HG03175 (cell line): Measurements from ENCODE around the gene YY2.
A peak's percentile ranks its signal among the peaks of the same experiment; 100 is the strongest.
"Not testable (repeated sequence)": the region's sequence is repeated elsewhere in the genome, so short reads cannot be mapped to it uniquely, and the experiment has no call there.

Experiments
- ATAC-seq: cut with Tn5 transposase; IDR thresholded peaks from one replicate; pipeline ENCODE4 v1.9.1; 2021; ENCODE audit warnings: mild to moderate bottlenecking, moderate library complexity; ENCODE audit not compliant: unreplicated experiment

YY2 gene

DNA sequence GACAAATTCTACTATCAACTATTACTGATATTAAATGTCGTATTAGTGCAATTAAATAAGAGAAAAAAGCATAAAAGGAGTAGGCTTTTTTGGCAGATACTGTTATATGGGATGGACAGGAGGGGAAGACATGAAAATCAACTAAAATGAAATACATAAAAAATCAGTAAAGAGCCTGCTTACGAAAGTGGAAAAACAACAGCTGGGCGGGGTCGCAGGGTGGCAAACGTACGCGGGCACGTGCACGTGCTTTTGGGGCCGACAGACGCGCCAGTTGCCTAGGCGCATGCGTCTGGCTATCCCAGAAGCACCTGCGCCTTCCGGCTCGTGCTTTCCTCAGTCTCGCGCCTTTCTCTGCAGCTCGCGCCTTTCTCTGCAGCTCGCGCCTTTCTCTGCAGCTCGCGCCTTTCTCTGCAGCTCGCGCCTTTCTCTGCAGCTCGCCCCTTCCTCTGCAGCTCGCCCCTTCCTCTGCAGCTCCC, at the start of gene YY2:
Gene YY2, plus strand, starts transcription at position 51 of the 479 bp plus-strand sequence. CDS start 498 bp downstream, outside the sequence.
- no peak for ATAC-seq

DNA sequence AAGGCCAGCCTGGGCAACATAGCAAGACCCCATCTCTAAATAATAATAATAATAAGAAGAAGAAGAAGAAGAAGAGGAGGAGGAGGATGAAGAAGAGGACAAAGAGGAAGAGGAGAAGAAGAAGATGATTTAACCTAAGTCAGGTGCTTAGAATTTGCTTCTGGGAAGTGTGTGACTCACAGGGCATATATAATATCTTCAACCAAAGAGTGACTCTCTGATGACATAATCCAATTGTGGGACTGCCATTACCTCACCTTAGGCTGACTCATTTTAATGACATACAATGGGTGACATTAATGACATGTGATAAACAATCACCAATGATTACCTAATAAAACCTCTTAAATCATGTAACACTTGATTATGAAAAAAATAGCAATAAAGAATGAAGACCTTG, 49.1 kb upstream of the YY2 start:
- ATAC-seq, result no peak

DNA sequence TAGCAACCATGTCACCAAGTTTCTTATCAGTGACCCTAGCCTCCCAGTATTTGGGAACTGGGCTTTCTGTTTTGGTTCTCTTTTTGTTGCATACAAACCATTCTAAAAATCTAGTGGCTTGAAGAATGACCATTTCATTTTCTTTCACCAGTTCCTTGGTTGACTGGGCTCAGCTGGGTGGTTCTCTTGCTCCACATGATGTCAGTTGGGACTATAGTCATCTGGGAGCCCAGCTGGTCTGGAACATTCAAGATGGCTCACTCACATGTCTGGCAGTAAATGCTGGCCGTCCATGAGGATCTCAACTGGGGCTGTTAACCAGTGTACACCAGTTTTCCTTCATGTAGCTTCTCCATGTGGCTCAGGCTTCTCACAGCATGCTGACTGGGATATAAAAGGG, 44.0 kb upstream of the YY2 start:
- no peak for ATAC-seq

DNA sequence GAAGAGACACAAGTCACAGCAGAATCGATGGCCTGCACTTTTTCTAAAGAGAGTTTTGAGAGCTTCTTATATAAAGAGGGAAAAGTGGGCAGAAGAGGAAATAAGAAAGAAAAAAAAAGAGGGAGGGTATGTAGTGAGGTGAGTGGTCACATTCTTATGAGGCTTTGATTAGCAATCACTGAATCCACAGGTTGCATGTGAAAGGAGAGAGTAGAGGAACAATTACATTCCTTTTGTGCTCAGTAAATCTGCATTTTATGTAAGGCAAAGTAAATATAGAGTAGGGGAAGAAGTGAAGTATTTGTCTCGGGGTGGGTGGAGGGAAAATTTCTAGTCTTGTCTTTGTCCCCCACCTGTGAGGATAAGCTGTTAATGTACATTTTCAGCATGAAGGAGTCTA, 43.2 kb upstream of the YY2 start:
- no peak for ATAC-seq

DNA sequence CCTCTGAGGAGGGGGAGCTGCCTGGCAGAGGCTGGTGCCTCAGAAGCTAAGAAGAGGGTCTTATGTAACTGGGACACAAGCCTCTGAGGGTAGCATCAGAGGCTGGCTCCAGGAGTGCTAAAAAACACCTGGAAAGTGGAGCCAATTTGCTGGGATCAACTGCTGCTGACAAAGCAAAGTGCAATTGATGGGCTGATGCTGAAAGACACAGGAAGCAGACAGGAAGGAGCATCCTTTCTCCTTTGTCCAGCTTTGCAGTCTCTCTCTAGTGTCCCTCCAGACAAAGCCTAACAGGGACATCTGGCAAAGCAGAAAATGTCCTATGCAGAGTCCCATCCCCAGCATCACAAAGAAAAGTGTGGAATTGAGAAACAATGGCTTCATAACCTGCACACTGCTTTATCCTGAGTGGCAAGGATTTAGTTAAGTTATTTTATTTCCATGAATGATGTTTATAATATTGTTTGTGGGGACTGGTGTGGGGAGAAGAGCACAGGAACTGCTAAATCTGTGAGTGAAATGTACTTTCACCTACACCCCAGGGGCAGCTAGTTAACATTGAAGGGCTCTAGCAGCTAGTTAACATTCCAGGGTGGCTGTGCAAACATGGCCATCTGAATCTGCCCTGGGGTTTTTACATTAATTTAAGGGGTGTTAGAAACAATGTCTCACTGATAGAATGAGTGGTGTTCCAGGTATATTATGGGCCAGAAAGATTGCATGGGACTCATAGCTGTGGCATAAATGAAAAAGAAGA, 42.0 kb upstream of the YY2 start:
- ATAC-seq, result no peak

DNA sequence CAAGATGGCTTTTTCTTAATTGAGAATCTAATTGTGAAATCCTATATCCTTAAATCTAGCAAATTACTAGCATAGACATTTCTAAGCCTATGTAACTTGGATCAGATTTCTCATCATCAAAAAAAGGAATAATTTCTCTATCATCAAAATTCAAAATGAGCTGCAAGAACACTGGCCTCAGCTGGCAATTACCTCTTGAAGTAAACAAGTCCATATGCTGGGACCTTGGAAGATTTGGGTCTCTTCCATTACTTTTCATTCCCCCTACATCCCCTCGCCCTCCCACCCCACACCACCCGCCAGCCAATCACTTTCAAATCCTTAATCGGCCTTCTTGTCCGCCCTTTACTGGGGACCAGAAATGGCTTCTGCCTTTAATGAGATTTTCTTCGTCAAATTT, 39.7 kb upstream of the YY2 start:
- no peak for ATAC-seq

DNA sequence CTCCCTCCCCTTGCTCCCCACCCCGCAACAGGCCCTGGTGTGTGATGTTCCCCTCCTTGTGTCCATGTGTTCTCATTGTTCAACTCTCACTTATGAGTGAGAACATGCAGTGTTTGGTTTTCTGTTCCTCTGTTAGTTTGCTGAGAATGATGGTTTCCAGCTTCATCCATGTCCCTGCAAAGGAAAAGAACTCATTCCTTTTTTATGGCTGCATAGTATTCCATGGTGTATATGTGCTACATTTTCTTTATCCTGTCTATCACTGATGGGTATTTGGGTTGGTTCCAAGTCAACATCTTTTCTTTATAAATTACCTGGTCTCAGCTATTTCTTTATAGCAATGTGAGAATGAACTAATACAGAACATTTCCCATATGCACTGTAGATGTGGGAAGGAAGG, 35.6 kb upstream of the YY2 start:
- not testable (repeated sequence) for ATAC-seq

DNA sequence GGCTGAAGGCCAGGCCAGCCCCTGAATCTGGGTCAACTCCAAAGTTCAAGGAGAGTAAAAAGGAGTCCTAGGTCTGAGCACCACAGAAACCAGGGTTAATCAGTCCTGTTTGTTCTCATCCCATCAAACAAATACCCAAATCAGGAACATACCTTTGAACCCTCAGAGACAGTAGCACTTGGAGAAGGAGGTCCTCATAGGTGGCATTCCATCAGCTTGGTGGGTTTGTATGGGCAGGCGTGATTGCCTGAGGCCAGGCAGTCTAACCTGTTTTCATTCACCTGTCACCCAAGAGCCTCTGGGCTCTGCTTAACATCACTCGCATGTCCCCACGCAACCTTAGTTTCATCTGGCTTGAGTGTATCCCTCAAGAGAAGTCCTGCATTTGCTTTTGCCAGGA, 33.9 kb upstream of the YY2 start:
- no peak for ATAC-seq

DNA sequence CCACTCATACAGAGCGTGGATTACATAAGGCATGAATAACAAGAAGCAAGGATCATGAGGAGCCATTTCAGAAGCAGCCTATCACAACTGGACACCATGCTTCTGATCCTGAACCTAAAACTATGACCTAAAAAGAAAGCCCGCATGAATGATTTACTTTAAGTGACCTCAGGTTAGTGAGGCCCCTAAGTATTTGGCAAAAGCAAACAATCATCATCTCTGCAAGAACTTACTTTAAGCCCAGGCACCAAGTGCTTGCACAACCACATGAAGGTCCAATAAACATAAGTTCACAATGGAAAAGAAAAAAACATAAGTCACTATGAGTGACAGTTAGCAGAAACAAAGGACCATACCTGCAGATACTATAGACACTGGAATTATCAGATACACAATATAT, 24.3 kb upstream of the YY2 start:
- no peak for ATAC-seq

DNA sequence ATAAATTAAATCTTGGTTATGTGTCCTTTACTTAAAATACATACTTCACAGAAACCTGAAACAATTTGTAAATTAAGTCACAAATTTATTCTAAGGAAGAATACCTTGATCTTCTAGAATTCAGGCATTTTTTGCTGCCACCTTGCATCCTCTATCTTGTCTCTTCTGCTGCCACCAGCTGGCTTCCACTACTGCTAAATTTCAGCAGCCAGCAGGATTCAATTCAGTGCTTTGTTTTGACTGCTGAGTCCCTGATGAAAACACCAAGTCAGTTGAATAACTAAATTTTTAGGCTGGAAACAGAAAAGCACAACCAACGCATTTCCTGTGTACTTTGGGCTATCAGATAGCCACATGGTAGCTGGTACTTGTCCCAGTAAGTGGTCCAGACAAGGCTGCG, 18.7 kb upstream of the YY2 start:
- ATAC-seq, result no peak

DNA sequence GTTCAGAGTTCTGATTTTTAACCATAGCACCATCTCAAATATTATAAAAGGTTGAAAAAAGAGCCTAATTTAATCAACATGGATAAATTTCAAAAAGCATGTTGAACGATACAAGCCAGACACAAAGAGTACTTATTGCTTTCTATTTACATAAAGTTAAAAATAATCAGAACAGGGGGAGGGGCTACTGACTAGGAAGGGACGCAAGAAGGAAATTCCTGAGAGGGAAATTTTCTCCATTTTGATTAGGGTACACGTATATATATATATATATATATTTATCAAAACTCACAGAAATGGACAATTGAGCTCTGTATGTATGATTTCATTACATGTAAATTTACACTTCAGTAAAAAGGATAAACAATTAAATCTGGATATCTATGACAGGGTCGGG, 16.9 kb upstream of the YY2 start:
- ATAC-seq, result peak; percentile 17

DNA sequence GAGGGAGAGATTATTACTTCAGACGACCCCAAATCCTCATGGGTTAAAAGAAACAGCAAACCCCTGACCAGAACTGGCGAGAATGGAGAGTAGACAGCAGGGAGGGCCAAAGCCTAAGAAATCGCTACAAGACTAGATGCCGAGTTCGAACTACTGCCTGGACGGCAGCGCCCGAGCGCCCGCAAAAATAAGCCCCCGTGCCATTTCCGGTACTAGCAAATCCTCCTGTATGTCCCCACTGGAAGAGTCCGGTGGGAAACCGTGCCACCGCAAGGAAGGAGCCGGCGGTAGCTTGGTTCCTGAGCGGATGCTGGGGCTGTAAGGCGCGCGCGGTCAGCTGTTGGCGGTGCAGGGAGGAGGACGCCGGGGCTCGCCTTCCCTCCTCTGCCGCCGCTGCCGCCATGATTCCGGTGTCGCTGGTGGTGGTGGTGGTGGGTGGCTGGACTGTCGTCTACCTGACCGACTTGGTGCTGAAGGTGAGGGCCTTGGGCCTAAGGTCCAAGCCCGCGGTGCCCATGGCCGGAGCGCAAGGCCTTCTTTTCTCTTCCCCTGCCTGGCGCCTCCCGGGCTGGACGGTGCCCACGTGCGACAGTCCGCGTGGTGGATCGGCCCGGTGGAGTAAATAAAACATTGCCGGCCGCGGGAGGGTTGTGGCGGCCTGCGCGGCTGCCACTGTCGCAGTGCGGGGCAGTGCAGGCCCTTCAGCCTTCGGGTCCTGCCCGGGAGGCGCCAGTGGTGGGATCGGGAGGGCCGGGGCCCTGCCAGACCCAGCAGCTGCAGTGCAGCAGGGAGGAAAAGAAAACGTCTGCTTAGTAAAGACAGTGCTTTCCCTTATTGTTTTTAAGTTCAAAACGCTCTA, 16.2 kb upstream of the YY2 start, which contains the start of gene MBTPS2:
Gene MBTPS2, plus strand, starts transcription at position 284 of the 859 bp plus-strand sequence. Its CDS starts 118 bp downstream, at position 402.
- peak; percentile 89 for ATAC-seq

DNA sequence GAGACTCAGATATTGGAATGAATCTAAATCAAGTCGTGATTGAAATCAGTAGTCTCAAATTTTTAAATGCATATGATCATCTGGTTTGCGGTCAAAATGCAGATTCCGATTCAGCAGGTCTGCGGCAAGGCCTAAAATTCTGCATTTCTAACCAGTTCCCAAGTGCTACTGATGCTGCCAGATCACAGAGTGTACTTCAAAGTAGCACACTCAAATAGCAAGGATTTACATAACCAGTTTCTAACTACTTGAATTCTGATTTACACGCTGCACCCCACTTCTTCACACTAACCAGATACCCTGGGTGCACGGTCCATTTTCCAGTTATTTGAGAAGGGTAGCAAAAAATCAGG, 15.6 kb upstream of the YY2 start:
- peak; percentile 17 for ATAC-seq

DNA sequence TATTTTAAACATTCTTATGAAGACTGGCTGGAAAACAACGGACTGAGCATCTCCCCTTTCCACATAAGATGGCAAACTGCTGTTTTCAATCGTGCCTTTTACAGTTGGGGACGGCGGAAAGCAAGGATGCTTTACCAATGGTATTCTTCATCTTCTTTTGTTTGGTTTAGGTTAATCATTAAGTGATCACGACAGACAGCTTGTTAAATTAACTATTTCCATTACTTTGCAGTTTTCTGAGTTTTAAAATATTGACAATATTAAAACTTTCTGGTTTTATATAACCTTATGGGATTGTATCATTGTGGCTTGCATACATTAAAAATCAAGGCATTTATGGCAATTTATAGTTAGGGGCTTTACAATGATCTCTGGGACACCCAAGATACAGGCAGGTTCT, 12.6 kb upstream of the YY2 start:
- no peak for ATAC-seq

DNA sequence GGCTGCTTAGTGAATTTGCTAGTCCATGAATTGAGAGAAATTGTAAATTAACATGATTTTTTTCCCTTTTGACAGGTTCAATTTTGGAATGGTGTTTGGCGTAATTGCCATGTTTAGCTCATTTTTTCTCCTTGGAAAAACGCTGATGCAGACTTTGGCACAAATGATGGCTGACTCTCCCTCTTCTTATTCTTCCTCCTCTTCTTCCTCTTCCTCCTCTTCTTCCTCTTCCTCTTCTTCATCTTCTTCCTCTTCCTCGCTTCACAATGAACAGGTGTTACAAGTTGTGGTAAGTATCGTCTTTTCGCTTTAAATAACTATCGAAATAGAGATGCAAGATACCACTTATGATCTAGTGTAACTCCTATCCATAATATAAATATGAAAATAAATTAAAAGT, 10.7 kb upstream of the YY2 start:
- no peak for ATAC-seq

DNA sequence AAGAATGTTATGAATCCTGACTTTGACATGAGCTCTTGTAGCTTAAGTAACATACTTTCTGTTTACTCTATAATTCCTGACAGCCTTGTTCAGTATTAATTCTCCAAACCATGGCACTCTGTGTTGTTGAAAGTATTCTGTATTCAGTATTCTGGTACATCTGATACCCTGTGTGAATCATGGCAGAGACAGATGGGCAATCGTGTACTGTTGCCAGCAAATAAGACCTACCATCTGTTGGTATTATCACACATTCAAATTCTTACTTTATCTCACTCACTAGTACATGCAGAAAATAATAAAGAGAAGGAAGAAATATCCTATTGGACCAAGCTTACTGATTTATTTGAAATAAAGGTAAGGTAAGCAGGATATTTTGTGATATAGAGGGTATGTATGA, 8.4 kb upstream of the YY2 start:
- ATAC-seq, result no peak

DNA sequence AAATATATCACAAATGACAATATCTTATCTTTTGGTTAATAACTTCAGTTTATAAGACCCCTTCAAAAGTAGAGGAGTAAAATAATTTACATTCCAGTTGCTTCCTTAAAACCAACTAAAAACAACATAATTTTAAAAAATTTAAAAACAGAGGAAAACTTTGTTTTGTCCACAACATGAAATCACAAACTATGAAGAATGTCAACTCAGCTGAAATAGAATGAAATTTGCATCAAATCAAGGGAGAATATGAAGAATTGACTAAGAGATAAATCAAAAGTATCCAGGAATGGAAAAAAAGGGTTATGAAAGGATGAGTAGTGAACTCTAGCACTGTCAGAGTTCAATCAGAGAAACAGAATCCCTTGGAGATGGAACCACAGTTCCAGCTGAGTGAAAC, 2.2 kb upstream of the YY2 start:
- no peak for ATAC-seq

DNA sequence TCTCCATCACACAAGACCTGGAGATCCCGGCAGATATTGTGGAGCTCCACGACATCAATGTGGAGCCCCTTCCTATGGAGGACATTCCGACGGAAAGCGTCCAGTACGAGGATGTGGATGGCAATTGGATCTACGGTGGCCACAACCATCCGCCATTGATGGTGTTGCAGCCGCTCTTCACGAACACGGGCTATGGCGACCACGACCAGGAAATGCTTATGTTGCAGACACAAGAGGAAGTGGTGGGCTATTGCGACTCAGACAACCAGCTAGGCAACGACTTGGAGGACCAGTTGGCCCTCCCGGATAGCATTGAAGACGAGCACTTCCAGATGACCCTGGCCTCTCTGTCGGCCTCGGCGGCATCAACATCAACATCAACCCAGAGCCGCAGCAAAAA, 717 bp downstream of the YY2 start:
- no peak for ATAC-seq

DNA sequence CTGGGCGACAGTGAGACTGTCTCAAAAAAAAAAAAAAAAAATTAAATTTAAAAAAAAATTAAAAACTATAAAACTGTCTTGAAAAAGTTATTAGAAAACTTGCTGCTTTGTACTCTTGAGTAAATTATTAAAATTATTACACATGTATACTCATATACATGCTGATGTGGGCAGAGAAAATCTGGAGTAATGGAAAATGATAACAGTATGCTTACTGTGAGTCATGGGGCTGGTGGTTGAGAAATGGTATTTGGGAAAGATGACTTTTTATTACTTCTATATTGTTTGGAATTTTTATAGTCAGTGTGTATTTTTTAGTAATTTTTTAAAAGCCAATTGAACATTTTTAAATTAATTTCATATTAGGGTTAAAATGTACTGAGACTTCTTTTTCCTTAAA, 7.5 kb downstream of the YY2 start:
- ATAC-seq, result no peak

DNA sequence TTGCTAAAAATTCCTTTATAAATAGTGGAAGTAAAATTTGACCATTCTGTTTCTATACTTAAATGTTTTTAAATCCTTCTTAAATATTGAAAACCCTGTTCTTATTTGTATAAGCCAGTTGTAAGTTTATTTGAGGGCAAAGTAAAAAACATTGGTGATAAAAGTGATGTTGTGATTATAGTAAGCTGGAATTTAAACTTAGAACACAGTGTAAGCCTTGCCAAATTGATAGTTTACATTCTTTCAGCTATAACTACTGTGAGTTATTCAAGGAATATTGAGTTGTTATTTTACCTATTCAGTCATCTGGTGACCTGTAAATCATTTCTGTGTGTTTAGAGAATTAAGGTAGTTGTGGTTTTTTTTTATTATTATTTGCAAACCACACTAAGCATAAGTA, 9.6 kb downstream of the YY2 start:
- ATAC-seq, result no peak

DNA sequence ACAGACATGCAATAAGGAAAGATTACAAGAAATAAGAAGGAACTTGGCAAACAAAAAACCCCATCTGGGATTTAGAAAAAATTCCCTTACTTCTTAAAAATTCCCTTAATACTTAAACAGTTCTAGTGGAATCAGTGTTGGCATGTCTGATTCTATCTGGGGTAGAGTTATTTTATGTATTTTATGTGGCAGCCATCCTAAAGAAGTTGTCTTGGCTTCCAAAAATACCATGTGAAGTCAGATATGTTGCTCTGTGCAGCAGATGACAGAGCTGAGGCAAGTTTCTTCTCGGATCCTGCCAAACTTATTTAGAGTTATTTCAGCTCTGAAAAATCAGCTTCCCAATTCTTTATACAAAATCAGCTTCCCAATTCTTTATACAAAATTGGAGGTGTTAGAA, 14.7 kb downstream of the YY2 start:
- no peak for ATAC-seq
